IMR-90 (cell line): ENCODE results near the gene SOCS3. TPM values are rescaled to one million over a fixed set of nuclear protein-coding genes. Genes with fewer than 3 reads are reported as not detected.

Experiments used
- ATAC-seq: fragments of 200-7000 bp; cut with Tn5 transposase; 2 replicates; pipeline ENCODE4 v1.9.1; 2020; ENCODE audit warnings: low read depth, mild to moderate bottlenecking, moderate library complexity
- BruUV-seq: library from RNA; stranded (reverse); fragments of 400-500 nt; replicated peaks from 2 replicates; lab custom pipeline; 2021; lab: Mats Ljungman, UMichigan
- CTCF ChIA-PET: fragments of 300-600 bp; formaldehyde crosslinking; extraction: SDS; loops from one replicate; lab custom pipeline; 2021; ENCODE audit warnings: antibody characterized with exemption; lab: Yijun Ruan, JAX
- POLR2A ChIA-PET: fragments of 300-600 bp; sonication (Branson Sonifier 250); formaldehyde crosslinking; loops from one replicate; lab custom pipeline; 2022; ENCODE audit warnings: antibody characterized with exemption; ENCODE audit not compliant: unreplicated experiment; lab: Charles Lee
- DNase-seq: peaks from one replicate; pipeline ENCODE4 v3.0.0; 2013
- H2AFZ ChIP-seq: replicated peaks from 2 replicates; pipeline ENCODE3; 2013; ENCODE audit warnings: low read length, mild to moderate bottlenecking; ENCODE audit not compliant: poor library complexity
- H2AK5ac ChIP-seq: 2 replicates; pipeline ENCODE4 v1.6.1; 2013; ENCODE audit warnings: low read depth, low read length, inconsistent platforms
- H2AK9ac ChIP-seq: replicated peaks from 2 replicates; pipeline ENCODE3; 2013; ENCODE audit warnings: mild to moderate bottlenecking, low read depth, low read length, moderate library complexity; ENCODE audit not compliant: poor library complexity
- H2BK120ac ChIP-seq: 2 replicates; pipeline ENCODE4 v1.6.1; 2013; ENCODE audit warnings: low read depth, low read length, inconsistent platforms
- H2BK15ac ChIP-seq: 3 replicates; pipeline ENCODE4 v1.6.1; 2013; ENCODE audit warnings: low read depth, low read length, inconsistent platforms
- H2BK20ac ChIP-seq: 2 replicates; pipeline ENCODE4 v1.6.1; 2013; ENCODE audit warnings: low read depth, mild to moderate bottlenecking, inconsistent platforms, low read length, moderate library complexity
- H2BK5ac ChIP-seq: 2 replicates; pipeline ENCODE4 v1.6.1; 2013; ENCODE audit warnings: mild to moderate bottlenecking, low read depth, low read length, inconsistent platforms; ENCODE audit not compliant: poor library complexity, severe bottlenecking
- H3K14ac ChIP-seq: replicated peaks from 2 replicates; pipeline ENCODE4 v1.6.1; 2013; ENCODE audit warnings: low read depth, low read length, inconsistent platforms
- H3K18ac ChIP-seq: 2 replicates; pipeline ENCODE4 v1.6.1; 2013; ENCODE audit warnings: low read depth, low read length, control low read depth
- H3K23ac ChIP-seq: 2 replicates; pipeline ENCODE4 v1.6.1; 2013; ENCODE audit warnings: low read depth, low read length, inconsistent platforms
- H3K27ac ChIP-seq: 2 replicates; pipeline ENCODE4 v1.5.1; 2013; ENCODE audit warnings: mild to moderate bottlenecking, control low read depth, low read length; ENCODE audit not compliant: insufficient read depth
- H3K27me3 ChIP-seq: 2 replicates; pipeline ENCODE4 v1.6.1; 2013; ENCODE audit warnings: low read length; ENCODE audit not compliant: control insufficient read depth, insufficient read depth
- H3K36me3 ChIP-seq: 2 replicates; pipeline ENCODE4 v1.6.1; 2013; ENCODE audit warnings: low read length, mixed read lengths; ENCODE audit not compliant: control insufficient read depth, insufficient read depth
- H3K4ac ChIP-seq: 2 replicates; pipeline ENCODE4 v1.6.1; 2013; ENCODE audit warnings: low read depth, low read length, inconsistent platforms
- H3K4me1 ChIP-seq: 2 replicates; pipeline ENCODE4 v1.6.1; 2013; ENCODE audit warnings: low read length, mixed read lengths; ENCODE audit not compliant: control insufficient read depth, insufficient read depth
- H3K4me2 ChIP-seq: 2 replicates; pipeline ENCODE4 v1.6.1; 2013; ENCODE audit warnings: low read depth, mild to moderate bottlenecking, control low read depth, low read length, moderate library complexity
- H3K4me3 ChIP-seq: 2 replicates; pipeline ENCODE4 v1.5.1; 2013; ENCODE audit warnings: low read depth, mild to moderate bottlenecking, control low read depth, low read length, moderate library complexity; ENCODE audit not compliant: insufficient read depth
- H3K56ac ChIP-seq: 2 replicates; pipeline ENCODE4 v1.6.1; 2013; ENCODE audit warnings: low read length, inconsistent platforms; ENCODE audit not compliant: insufficient read depth; ENCODE audit errors: extremely low read depth
- H3K79me1 ChIP-seq, 2 experiments: 2 replicates each; pipeline ENCODE4 v1.6.1; 2013; ENCODE audit warnings: low read length in 2 of 2, inconsistent platforms in 1 of 2, low read depth in 1 of 2
- H3K9ac ChIP-seq: 2 replicates; pipeline ENCODE4 v1.6.1; 2013; ENCODE audit warnings: low read depth, low read length, control low read depth
- H3K9me1 ChIP-seq: 2 replicates; pipeline ENCODE4 v1.6.1; 2013; ENCODE audit warnings: low read length, inconsistent platforms; ENCODE audit not compliant: insufficient read depth
- H3K9me3 ChIP-seq: 2 replicates; pipeline ENCODE4 v1.6.1; 2013; ENCODE audit warnings: low read length; ENCODE audit not compliant: control insufficient read depth, insufficient read depth
- H4K20me1 ChIP-seq: 2 replicates; pipeline ENCODE4 v1.6.1; 2013; ENCODE audit warnings: low read length, inconsistent platforms; ENCODE audit not compliant: insufficient read depth
- H4K5ac ChIP-seq: 2 replicates; pipeline ENCODE4 v1.6.1; 2013; ENCODE audit warnings: mild to moderate bottlenecking, low read depth, low read length, control low read depth
- H4K8ac ChIP-seq, 2 experiments: 2 replicates each; pipeline ENCODE4 v1.6.1; 2013; ENCODE audit warnings: low read depth in 2 of 2, low read length in 2 of 2, control low read depth in 1 of 2, inconsistent platforms in 1 of 2
- H4K91ac ChIP-seq: 2 replicates; pipeline ENCODE4 v1.6.1; 2013; ENCODE audit warnings: low read depth, low read length, inconsistent platforms; ENCODE audit not compliant: insufficient read depth
- CEBPB ChIP-seq: IDR thresholded peaks from 2 replicates; pipeline ENCODE4 v1.6.1; 2012; ENCODE audit warnings: low read depth, low read length, improper control_type of control experiment
- ELK1 ChIP-seq: fragments of 150-350 bp; IDR thresholded peaks from 2 replicates; pipeline ENCODE4 v1.6.1; 2016; ENCODE audit warnings: low read depth, mild to moderate bottlenecking, low read length, moderate library complexity, borderline replicate concordance
- FOS ChIP-seq: fragments of 150-350 bp; IDR thresholded peaks from 2 replicates; pipeline ENCODE4 v1.6.1; 2016; ENCODE audit warnings: low read depth, low read length
- MAZ ChIP-seq: IDR thresholded peaks from 2 replicates; pipeline ENCODE4 v1.6.1; 2012; ENCODE audit warnings: low read depth, mild to moderate bottlenecking, low read length, improper control_type of control experiment, moderate library complexity, borderline replicate concordance
- NFE2L2 ChIP-seq: fragments of 150-350 bp; IDR thresholded peaks from 2 replicates; pipeline ENCODE4 v1.6.1; 2016; ENCODE audit warnings: low read depth, mild to moderate bottlenecking, low read length
- RAD21 ChIP-seq: IDR thresholded peaks from 2 replicates; pipeline ENCODE4 v1.6.1; 2012; ENCODE audit warnings: low read length, improper control_type of control experiment
- SMC3 ChIP-seq: fragments of 150-350 bp; IDR thresholded peaks from 2 replicates; pipeline ENCODE4 v1.6.1; 2016; ENCODE audit warnings: low read depth, mild to moderate bottlenecking, antibody characterized with exemption, low read length, moderate library complexity
- WGBS, 2 experiments: methylation state at CpG; one replicate each; pipeline versions ENCODE4 v1.1.5 to v1.1.7; 2013; ENCODE audit warnings: missing lambda C conversion rate in 2 of 2; ENCODE audit not compliant: insufficient read length in 1 of 2; ENCODE audit errors: extremely low coverage in 2 of 2; 5-methylcytosine and 5-hydroxymethylcytosine counted together
- dilution Hi-C: fragments of 300-500 bp; cut with HindIII; formaldehyde crosslinking; loops from one replicate; pipeline ENCODE4 v1.14.3; 2018; ENCODE audit warnings: low sequenced_read_pairs; ENCODE audit not compliant: unreplicated experiment
- in situ Hi-C: fragments of 300-500 bp; cut with MboI; formaldehyde crosslinking; loops from 3 replicates; pipeline ENCODE4 v1.14.3; 2019; ENCODE audit warnings: low sequenced_read_pairs, inconsistent platforms, mixed read lengths
- intact Hi-C: fragments of 100-400 bp; cut with micrococcal nuclease; formaldehyde crosslinking; loops from 2 replicates; pipeline ENCODE4 v1.10.0; 2022
- polyA plus RNA-seq, 3 experiments: library from polyadenylated mRNA; depleted of rRNA; stranded (reverse); fragments of >200 nt; gene quantifications; 2 replicates each; pipeline ENCODE4 v1.2.3, GENCODE V29; 2012; ENCODE audit warnings: low replicate concordance in 1 of 3
- total RNA-seq: library from RNA; depleted of rRNA; stranded (reverse); fragments of >200 nt; gene quantifications from 2 replicates; pipeline ENCODE4 v1.2.3, GENCODE V29; 2012

The SOCS3 gene
- total and polyA plus RNA-seq, 2 of the 4 experiments (the other 2 are of a cell fraction): 19.2 to 19.9 TPM

- TF ChIP-seq FOS (no peak), SMC3 (no peak), CEBPB (no peak), ELK1 (no peak), MAZ (no peak), NFE2L2 (no peak), RAD21 (no peak)
- H3K79me1 ChIP-seq: no peaks in the 10 kb centered on the region
- H4K8ac ChIP-seq: no peak overlapping the region
- H3K27me3 ChIP-seq: no peaks in the 10 kb centered on the region
- H2BK120ac ChIP-seq: no peak overlapping the region
- no peak overlapping the region for H3K56ac ChIP-seq
- no peak overlapping the region for H3K4ac ChIP-seq
- no peak overlapping the region for H2AK5ac ChIP-seq
- ChIA-PET CTCF (no interaction called here), POLR2A (no interaction called here)
- BruUV-seq: no TSS peak
- no peak for DNase-seq
- no peak overlapping the region for H3K18ac ChIP-seq
- intact Hi-C loops (no loop called here), in situ Hi-C loops (no loop called here), dilution Hi-C loops (no loop called here)
- no peak overlapping the region for H4K5ac ChIP-seq
- H3K9ac ChIP-seq: no peak overlapping the region
- no peak overlapping the region for H2BK20ac ChIP-seq
- H3K4me2 ChIP-seq: no peak overlapping the region
- no peaks in the 10 kb centered on the region for H3K9me1 ChIP-seq
- no peak overlapping the region for H4K91ac ChIP-seq
- no peak for ATAC-seq
- H3K9me3 ChIP-seq: no peaks in the 10 kb centered on the region
- no peak overlapping the region for H3K27ac ChIP-seq
- H2BK5ac ChIP-seq: no peak overlapping the region
- no peak overlapping the region for H2BK15ac ChIP-seq
- H3K4me1 ChIP-seq: peaks cover 12% of the 10 kb centered on the region; the same call in 1 of the 2 replicates
- H4K20me1 ChIP-seq: no peaks in the 10 kb centered on the region
- no peaks in the 10 kb centered on the region for H3K36me3 ChIP-seq
- 70% methylated on average over 2 of the region's 5 CpGs; no CpG with 5 or more reads in 1 of the 2 experiments for WGBS, 2 experiments
- H2AK9ac ChIP-seq: no peak overlapping the region
- no peak overlapping the region for H3K23ac ChIP-seq
- no peak overlapping the region for H2AFZ ChIP-seq
- no peak overlapping the region for H3K4me3 ChIP-seq
- H3K14ac ChIP-seq: no peak overlapping the region
These were observed 7.3 kb upstream of the SOCS3 start for GRCh38 chr17:78367193-78367592.
